HG03066 (cell line): Measurements from ENCODE around the gene FCHSD2.
"Not testable (repeated sequence)": the region's sequence is repeated elsewhere in the genome, so short reads cannot be mapped to it uniquely, and the experiment has no call there.

Experiments
- ATAC-seq: cut with Tn5 transposase; IDR thresholded peaks from one replicate; pipeline ENCODE4 v1.9.1; 2021; ENCODE audit warnings: low read depth; ENCODE audit not compliant: unreplicated experiment

FCHSD2 gene

GRCh38 chr11:72943664-72944063 lies 198.5 kb downstream of the FCHSD2 start:
- no peak for ATAC-seq

GRCh38 chr11:72940417-72940816 lies 201.7 kb downstream of the FCHSD2 start:
- no peak for ATAC-seq

GRCh38 chr11:72939031-72939430 lies 203.1 kb downstream of the FCHSD2 start:
- no peak for ATAC-seq

- ATAC-seq: no peak
Measured at GRCh38 chr11:72937439-72937838, 204.7 kb downstream of the FCHSD2 start.

- no peak for ATAC-seq
Measured at GRCh38 chr11:72935700-72936099, 206.4 kb downstream of the FCHSD2 start.

- no peak for ATAC-seq
Measured at GRCh38 chr11:72932132-72932570, 210.0 kb downstream of the FCHSD2 start.

- no peak for ATAC-seq
Measured at GRCh38 chr11:72930008-72930407, 212.1 kb downstream of the FCHSD2 start.

GRCh38 chr11:72929256-72929655 lies 212.9 kb downstream of the FCHSD2 start:
- ATAC-seq: no peak

- no peak for ATAC-seq
Measured at GRCh38 chr11:72927380-72927779, 214.7 kb downstream of the FCHSD2 start.

GRCh38 chr11:72926076-72926475 lies 216.0 kb downstream of the FCHSD2 start:
- no peak for ATAC-seq

- no peak for ATAC-seq
Measured at GRCh38 chr11:72925656-72926055, 216.5 kb downstream of the FCHSD2 start.

- ATAC-seq: no peak
Measured at GRCh38 chr11:72924568-72925190, 217.4 kb downstream of the FCHSD2 start.

GRCh38 chr11:72921028-72921716 lies 220.9 kb downstream of the FCHSD2 start:
- no peak for ATAC-seq

GRCh38 chr11:72920001-72920400 lies 222.1 kb downstream of the FCHSD2 start:
- no peak for ATAC-seq

GRCh38 chr11:72918851-72919250 lies 223.3 kb downstream of the FCHSD2 start:
- no peak for ATAC-seq

- no peak for ATAC-seq
Measured at GRCh38 chr11:72912253-72912652, 229.9 kb downstream of the FCHSD2 start.

- ATAC-seq: not testable (repeated sequence)
Measured at GRCh38 chr11:72909558-72910388, 232.3 kb downstream of the FCHSD2 start.

- no peak for ATAC-seq
Measured at GRCh38 chr11:72908032-72908676, 234.0 kb downstream of the FCHSD2 start.

GRCh38 chr11:72904016-72904415 lies 238.1 kb downstream of the FCHSD2 start:
- no peak for ATAC-seq

GRCh38 chr11:72901374-72901773 lies 240.7 kb downstream of the FCHSD2 start:
- ATAC-seq: no peak

GRCh38 chr11:72900013-72900412 lies 242.1 kb downstream of the FCHSD2 start:
- ATAC-seq: no peak
